ENCODE data around the gene APOA5.
"Not testable (repeated sequence)": the region's sequence is repeated elsewhere in the genome, so short reads cannot be mapped to it uniquely, and the experiment has no call there.

Gene APOA5

GRCh38 chr11:116773203-116774097 lies 18.2 kb downstream of the APOA5 start:
- no peak for DNase-seq (ENCODE audit: low spot score)

- peak; percentile 91 for DNase-seq (ENCODE audit: low spot score)
These were observed 19.1 kb downstream of the APOA5 start, which contains the start of gene BUD13 for GRCh38 chr11:116772443-116773202. TSS of gene BUD13 (minus strand) at chr11:116772987. CDS start at chr11:116772964, 23 bp downstream.

- no peak for DNase-seq (ENCODE audit: low spot score)
These were observed 19.7 kb downstream of the APOA5 start for GRCh38 chr11:116771935-116772334.

GRCh38 chr11:116762132-116762531 lies 29.5 kb downstream of the APOA5 start:
- DNase-seq (ENCODE audit: low spot score): no peak

- DNase-seq (ENCODE audit: low spot score): not testable (repeated sequence)
These were observed 35.6 kb downstream of the APOA5 start for GRCh38 chr11:116756044-116756443.

- DNase-seq (ENCODE audit: low spot score): no peak
These were observed 41.5 kb downstream of the APOA5 start for GRCh38 chr11:116750070-116750718.

- no peak for DNase-seq (ENCODE audit: low spot score)
These were observed 49.6 kb downstream of the APOA5 start for GRCh38 chr11:116742104-116742503.

- no peak for DNase-seq (ENCODE audit: low spot score)
These were observed 50.9 kb downstream of the APOA5 start for GRCh38 chr11:116740741-116741140.

Measured in Ammon's horn (tissue), 1 donor.